Esophagus squamous epithelium (tissue), 5 donors: ENCODE data around the gene OXT. TPM values are rescaled to one million over a fixed set of nuclear protein-coding genes. Genes with fewer than 3 reads are reported as not detected.
"Not testable (repeated sequence)": the region's sequence is repeated elsewhere in the genome, so short reads cannot be mapped to it uniquely, and the experiment has no call there.

Source experiments
- DNase-seq: peaks from one replicate; lab custom pipeline; 2025; lab: John Stamatoyannopoulos, UW
- H3K27ac ChIP-seq, 4 donors: fragments of 200-600 bp; sonication (generic); one replicate each; pipeline ENCODE4 v1.5.1; 2016 to 2019; ENCODE audit warnings: mild to moderate bottlenecking in 1 of 4
- H3K27me3 ChIP-seq, 4 donors: fragments of 200-600 bp; sonication (generic); 1 replicate in 3 of 4; 2 replicates in 1 of 4; pipeline versions ENCODE4 v1.5.1 to v1.6.0; 2017 to 2021; ENCODE audit warnings: antibody characterized with exemption in 1 of 4
- H3K36me3 ChIP-seq, 3 donors: fragments of 200-600 bp; sonication (generic); one replicate each; pipeline ENCODE4 v1.5.1; 2016 to 2019
- H3K4me1 ChIP-seq, 3 donors: fragments of 200-600 bp; sonication (generic); one replicate each; pipeline ENCODE4 v1.5.1; 2017 to 2019
- H3K4me3 ChIP-seq, 4 donors: fragments of 200-600 bp; sonication (generic); 1 replicate in 3 of 4; 2 replicates in 1 of 4; pipeline ENCODE4 v1.5.1; 2016 to 2019; ENCODE audit warnings: mild to moderate bottlenecking in 2 of 4, moderate library complexity in 1 of 4
- H3K9me3 ChIP-seq, 3 donors: fragments of 200-600 bp; sonication (generic); one replicate each; pipeline ENCODE4 v1.5.1; 2016 to 2019
- CTCF ChIP-seq, 6 experiments: fragments of 450-650 bp in 4 of 6; fragments of 200-600 bp in 2 of 6; sonication (generic) in 2 of 6; IDR thresholded peaks; one replicate each; pipeline ENCODE4 v1.5.1; 2016 to 2019; ENCODE audit warnings: antibody characterized with exemption in 6 of 6, mild to moderate bottlenecking in 4 of 6, moderate library complexity in 4 of 6
- POLR2A ChIP-seq, 4 donors: fragments of 450-650 bp; IDR thresholded peaks; one replicate each; pipeline ENCODE4 v1.6.1; 2017; ENCODE audit warnings: antibody characterized with exemption in 4 of 4, mild to moderate bottlenecking in 4 of 4, moderate library complexity in 3 of 4
- WGBS, 2 donors: methylation state at CpG; one replicate each; pipeline ENCODE4 v1.1.5; 2018; 5-methylcytosine and 5-hydroxymethylcytosine counted together
- intact Hi-C: fragments of 100-400 bp; cut with DNase I; formaldehyde crosslinking; loops from one replicate; pipeline ENCODE4 v1.15.0; 2022
- total RNA-seq, 4 donors: library from RNA; depleted of rRNA; stranded (reverse); fragments of >200 nt; gene quantifications; one replicate each; pipeline ENCODE4 v1.1.0, GENCODE V29; 2016
- donor health status: DM: yes; HTN: yes; CAD: no.

OXT gene
- total RNA-seq, 4 donors from 2014 or later, result not detected

GRCh38 chr20:3111507-3111906 lies 40.1 kb downstream of the OXT start:
- intact Hi-C loops, result no loop called here
- Histone ChIP-seq H3K4me1 (peaks cover 0 to 10% (median 4%) of the 10 kb centered on the region in 3 donors), H3K9me3 (no peaks in the 10 kb centered on the region), H3K27ac (no peak overlapping the region), H3K36me3 (peaks cover 11 to 88% (median 15%) of the 10 kb centered on the region in 3 donors), H3K4me3 (no peak overlapping the region), H3K27me3 (no peaks in the 10 kb centered on the region)
- no peak for DNase-seq
- WGBS, 2 donors, result 89 to 93% methylated on average over 5 of the region's 7 CpGs
- TF ChIP-seq POLR2A (IDR thresholded peaks at IDR 0.05), result no peak
- TF ChIP-seq CTCF (IDR thresholded peaks at IDR 0.05), result no peak

DNA sequence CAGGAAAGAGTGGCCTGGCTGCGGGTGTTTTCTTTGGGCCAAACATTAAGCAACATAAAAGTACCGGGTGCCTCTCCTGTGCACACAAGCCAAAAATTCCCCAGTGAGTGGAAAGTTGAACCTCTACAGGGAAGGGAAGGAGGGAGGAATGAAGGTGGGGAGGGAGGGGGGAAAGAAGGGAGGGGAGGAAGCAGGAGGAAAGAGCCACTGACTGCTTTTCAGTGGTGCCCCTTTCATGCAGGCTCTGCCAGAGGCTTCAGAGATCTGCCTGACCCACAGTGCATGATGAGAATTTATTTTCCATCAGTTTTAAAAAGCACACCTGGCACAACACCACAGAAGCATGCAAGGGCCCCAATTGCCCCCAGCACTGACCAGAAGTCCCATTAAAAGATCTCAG lies 40.6 kb downstream of the OXT start:
- 61 to 100% methylated on average over 2 of the region's 2 CpGs for WGBS, 2 donors
- DNase-seq, result no peak
- H3K27me3 ChIP-seq, result no peaks in the 10 kb centered on the region
- peaks cover 11 to 83% (median 15%) of the 10 kb centered on the region in 3 donors for H3K36me3 ChIP-seq
- no peaks in the 10 kb centered on the region for H3K9me3 ChIP-seq
- H3K4me3 ChIP-seq, result no peak overlapping the region
- intact Hi-C loops, result no loop called here
- H3K4me1 ChIP-seq, result peaks cover 0 to 10% (median 4%) of the 10 kb centered on the region in 3 donors
- no peak overlapping the region for H3K27ac ChIP-seq
- TF ChIP-seq CTCF (IDR thresholded peaks at IDR 0.05), result no peak

DNA sequence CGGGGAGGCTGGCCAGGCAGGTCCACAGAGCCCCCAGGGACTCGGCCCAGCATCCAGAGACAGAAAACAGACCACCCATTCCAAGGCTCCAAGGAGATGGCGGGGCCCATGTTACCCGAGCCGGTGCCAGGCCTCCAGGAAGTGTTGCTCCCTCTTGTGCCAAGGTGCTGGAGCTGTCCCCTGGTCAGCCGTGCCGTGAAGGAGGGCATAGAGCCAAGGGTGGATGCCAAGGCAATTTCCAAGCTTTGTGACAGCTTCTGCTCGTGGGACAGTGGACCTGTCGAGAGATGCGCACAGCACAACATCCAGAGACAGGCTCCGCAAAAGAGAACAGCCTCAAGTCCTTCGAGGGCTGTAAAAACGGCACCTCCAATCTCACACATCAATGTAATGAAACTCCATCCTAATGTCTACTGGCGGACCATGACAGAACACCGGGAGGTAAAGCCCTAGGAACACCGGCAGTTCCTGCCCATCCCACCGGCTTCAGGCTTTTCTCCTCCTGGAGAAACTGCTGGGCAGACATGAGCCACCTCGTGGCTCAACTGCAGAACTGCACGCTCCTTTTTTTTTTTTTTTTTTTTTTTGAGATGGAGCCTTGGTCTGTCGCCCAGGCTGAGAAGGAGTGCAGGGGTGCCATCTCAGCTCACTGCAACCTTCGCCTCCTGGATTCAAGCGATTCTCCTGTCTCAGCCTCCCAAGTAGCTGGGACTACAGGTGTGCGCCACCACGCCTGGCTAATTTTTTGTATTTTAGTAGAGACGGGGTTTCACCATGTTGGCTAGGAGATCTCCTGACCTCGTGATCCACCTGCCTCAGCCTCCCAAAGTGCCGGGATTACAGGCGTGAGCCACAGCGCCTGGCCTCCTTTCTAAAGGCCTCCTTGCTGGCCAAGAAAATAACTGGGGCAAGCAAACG lies 44.0 kb downstream of the OXT start:
- TF ChIP-seq CTCF (IDR thresholded peaks at IDR 0.05), result peak; percentile 27 to 83 (median 55)
- TF ChIP-seq POLR2A (IDR thresholded peaks at IDR 0.05), result no peak
- no peaks in the 10 kb centered on the region for H3K27me3 ChIP-seq
- H3K9me3 ChIP-seq, result no peaks in the 10 kb centered on the region
- no peak overlapping the region for H3K4me3 ChIP-seq
- H3K4me1 ChIP-seq, result peaks cover 0 to 22% (median 12%) of the 10 kb centered on the region in 3 donors
- DNase-seq, result no peak
- WGBS, 2 donors, result 39 to 50% methylated on average over 14 to 23 of the region's 30 CpGs
- H3K36me3 ChIP-seq, result peaks cover 0 to 58% (median under 1%) of the 10 kb centered on the region in 3 donors
- no peak overlapping the region for H3K27ac ChIP-seq
- intact Hi-C loops, result no loop called here

DNA sequence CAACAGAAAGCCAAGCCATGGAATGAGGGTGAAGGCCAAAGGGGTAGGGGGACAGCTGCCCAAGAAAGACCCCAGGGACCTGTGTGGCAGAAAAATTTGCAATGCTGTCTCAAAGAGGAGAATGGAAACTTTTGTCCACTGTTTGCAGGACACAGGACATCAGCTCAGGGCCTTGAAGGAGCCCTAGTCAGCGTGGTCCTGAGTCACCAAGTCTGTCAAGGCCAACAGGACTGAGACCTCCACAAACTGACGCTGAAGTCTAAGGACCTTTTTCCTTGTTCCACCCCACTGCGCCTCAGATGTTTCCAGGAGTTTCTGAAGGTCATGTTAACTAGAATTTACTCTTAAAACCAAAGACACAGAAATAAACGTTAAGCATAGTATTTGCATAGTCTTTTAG lies 44.9 kb downstream of the OXT start:
- H3K4me3 ChIP-seq, result no peak overlapping the region
- TF ChIP-seq POLR2A (IDR thresholded peaks at IDR 0.05) (no peak), CTCF (IDR thresholded peaks at IDR 0.05) (no peak)
- DNase-seq, result no peak
- H3K9me3 ChIP-seq, result no peaks in the 10 kb centered on the region
- no peaks in the 10 kb centered on the region for H3K27me3 ChIP-seq
- H3K36me3 ChIP-seq, result peaks cover 0 to 59% (median 4%) of the 10 kb centered on the region in 3 donors
- peaks cover 0 to 22% (median 12%) of the 10 kb centered on the region in 3 donors for H3K4me1 ChIP-seq
- WGBS, 2 donors, result 74 to 83% methylated on average over 4 of the region's 4 CpGs
- intact Hi-C loops, result no loop called here
- no peak overlapping the region for H3K27ac ChIP-seq

- peaks cover 4 to 59% (median 12%) of the 10 kb centered on the region in 3 donors for H3K36me3 ChIP-seq
- H3K27ac ChIP-seq, result peak overlapping the region in 2 of 4 donors; percentile 16 to 49
- peaks cover 0 to 22% (median 12%) of the 10 kb centered on the region in 3 donors for H3K4me1 ChIP-seq
- whole genome bisulfite sequencing, 2 donors, result 49 to 56% methylated on average over 14 of the region's 14 CpGs
- DNase-seq, H3K27me3 ChIP-seq, H3K9me3 ChIP-seq, intact Hi-C loops: not testable (repeated sequence)
- peak overlapping the region in 1 of 4 donors; percentile 24 for H3K4me3 ChIP-seq
- TF ChIP-seq CTCF (IDR thresholded peaks at IDR 0.05), result peak; percentile 15 to 57 (median 45)
Observed at GRCh38 chr20:3117839-3118379, 46.5 kb downstream of the OXT start.
